ENCODE measurements around the gene TXNIP. TPM values are rescaled to one million over a fixed set of nuclear protein-coding genes. Genes with fewer than 3 reads are reported as not detected.

The TXNIP gene
- total RNA-seq, 1 experiment from 2014 or later = 2.5 TPM

- no peak for DNase-seq (ENCODE audit: low read depth, low spot score)
- no peak overlapping the region for H3K27ac ChIP-seq (ENCODE audit: low read depth, low read length)
- ChIA-PET RAD21 (ENCODE audit: low non-redundant PET in 1 of 2, low total read pairs in 2 of 2, uncharacterized antibody in 2 of 2, unreplicated experiment in 2 of 2) (no interaction called here), CTCF (interaction anchor here (0.8 kb wide), 1 partner anchor 11 kb away, joined by 3 read pairs; no protein-coding TSS in a partner anchor), POLR2A (no interaction called here)
- no peaks in the 10 kb centered on the region for H3K79me2 ChIP-seq (ENCODE audit: insufficient read depth, low read length)
- H3K27me3 ChIP-seq (ENCODE audit: insufficient read depth, low read length) = no peaks in the 10 kb centered on the region
- no peak for ATAC-seq
- intact Hi-C loops (cut with micrococcal nuclease) = no loop called here
- H3K9me2 ChIP-seq (ENCODE audit: insufficient read depth) = no peaks in the 10 kb centered on the region
- TF ChIP-seq SP1 (IDR thresholded peaks at IDR 0.05; ENCODE audit: low read depth) (no peak), CBX3 (IDR thresholded peaks at IDR 0.05; ENCODE audit: low read depth) (no peak), TCF7L2 (IDR thresholded peaks at IDR 0.05; ENCODE audit: borderline replicate concordance, extremely low read depth, insufficient read depth, insufficient read length) (no peak), EZH2phosphoT487 (IDR thresholded peaks at IDR 0.05; ENCODE audit: borderline replicate concordance) (no peak), ZBTB33 (IDR thresholded peaks at IDR 0.05; ENCODE audit: extremely low read depth, insufficient replicate concordance, low read length) (no peak), ATF3 (IDR thresholded peaks at IDR 0.05) (no peak), ELF1 (IDR thresholded peaks at IDR 0.05; ENCODE audit: borderline replicate concordance, low read depth) (no peak), SIN3A (IDR thresholded peaks at IDR 0.05; ENCODE audit: low read depth) (no peak), SRF (IDR thresholded peaks at IDR 0.05; ENCODE audit: low read depth) (no peak), RAD21 (IDR thresholded peaks at IDR 0.05; ENCODE audit: low read depth) (no peak), MAX (IDR thresholded peaks at IDR 0.05) (no peak), POLR2A (IDR thresholded peaks at IDR 0.05; ENCODE audit: borderline replicate concordance, extremely low read depth, insufficient read depth, insufficient read length) (no peak)
- H3K36me3 ChIP-seq (ENCODE audit: control insufficient read depth in 1 of 2, insufficient read depth in 2 of 2, low read length in 2 of 2) = no peaks in the 10 kb centered on the region
- H3K9me3 ChIP-seq (ENCODE audit: control insufficient read depth in 1 of 2, insufficient read depth in 1 of 2, low read depth in 1 of 2, low read length in 2 of 2) = no peaks in the 10 kb centered on the region
- no peak overlapping the region for H3K9ac ChIP-seq (ENCODE audit: low read length)
- H3K4me1 ChIP-seq (ENCODE audit: control insufficient read depth in 1 of 2, insufficient read depth in 2 of 2, low read length in 2 of 2) = no peaks in the 10 kb centered on the region
- H3K4me2 ChIP-seq (ENCODE audit: low read length) = no peak overlapping the region
- H4K20me1 ChIP-seq (ENCODE audit: insufficient read depth) = no peaks in the 10 kb centered on the region
- no peak overlapping the region for H3K4me3 ChIP-seq (replicated peaks in 1 of 2; ENCODE audit: low read depth in 1 of 2, low read length in 2 of 2)
- H2AFZ ChIP-seq (ENCODE audit: low read depth, low read length, poor library complexity, severe bottlenecking) = no peak overlapping the region
- no TSS peak for BruUV-seq (replicated peaks)
These were observed 381 bp downstream of the TXNIP start for GRCh38 chr1:145995964-145996432.
